Smooth muscle cell of the coronary artery (primary cell): ENCODE results near the gene PRR35. TPM values are rescaled to one million over a fixed set of nuclear protein-coding genes. Genes with fewer than 3 reads are reported as not detected.

ENCODE experiments used
- total RNA-seq: library from RNA; depleted of rRNA; stranded (reverse); fragments of >200 nt; gene quantifications from 2 replicates; pipeline ENCODE4 v1.2.3, GENCODE V29; 2014; ENCODE audit warnings: low replicate concordance

PRR35 gene
- under 0.01 TPM in 1 of 2 replicates, not detected in the other for total RNA-seq

DNA sequence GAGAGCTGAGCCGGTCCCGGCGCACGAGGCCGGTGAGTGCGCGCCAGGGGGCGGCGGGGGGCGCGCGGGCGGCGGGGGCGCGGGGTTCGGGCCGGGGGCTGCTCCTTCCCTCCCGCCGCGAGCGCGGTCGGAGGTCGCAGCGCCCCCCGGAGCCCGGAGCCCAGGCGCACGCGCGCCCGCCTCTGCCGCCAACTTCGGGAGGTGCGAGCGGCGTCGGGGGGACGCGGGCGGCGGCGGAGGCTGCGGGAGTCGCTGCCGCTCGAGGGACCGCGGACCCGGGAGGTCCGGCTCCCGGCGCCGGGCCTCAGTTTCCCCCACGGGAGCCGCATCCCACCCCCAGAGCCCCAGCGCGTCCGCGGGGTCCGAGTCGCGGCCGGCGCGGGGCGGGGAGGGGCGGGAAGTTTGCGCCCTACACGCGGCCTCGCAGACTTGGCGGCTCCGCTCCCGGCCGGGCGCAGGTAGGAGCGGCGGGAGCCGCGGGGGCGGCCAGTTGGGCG, at the start of gene PRR35:
TSS of gene PRR35 (plus strand) at position 191 of the 497 bp plus-strand sequence. CDS start 2,901 bp downstream, outside the sequence.

DNA sequence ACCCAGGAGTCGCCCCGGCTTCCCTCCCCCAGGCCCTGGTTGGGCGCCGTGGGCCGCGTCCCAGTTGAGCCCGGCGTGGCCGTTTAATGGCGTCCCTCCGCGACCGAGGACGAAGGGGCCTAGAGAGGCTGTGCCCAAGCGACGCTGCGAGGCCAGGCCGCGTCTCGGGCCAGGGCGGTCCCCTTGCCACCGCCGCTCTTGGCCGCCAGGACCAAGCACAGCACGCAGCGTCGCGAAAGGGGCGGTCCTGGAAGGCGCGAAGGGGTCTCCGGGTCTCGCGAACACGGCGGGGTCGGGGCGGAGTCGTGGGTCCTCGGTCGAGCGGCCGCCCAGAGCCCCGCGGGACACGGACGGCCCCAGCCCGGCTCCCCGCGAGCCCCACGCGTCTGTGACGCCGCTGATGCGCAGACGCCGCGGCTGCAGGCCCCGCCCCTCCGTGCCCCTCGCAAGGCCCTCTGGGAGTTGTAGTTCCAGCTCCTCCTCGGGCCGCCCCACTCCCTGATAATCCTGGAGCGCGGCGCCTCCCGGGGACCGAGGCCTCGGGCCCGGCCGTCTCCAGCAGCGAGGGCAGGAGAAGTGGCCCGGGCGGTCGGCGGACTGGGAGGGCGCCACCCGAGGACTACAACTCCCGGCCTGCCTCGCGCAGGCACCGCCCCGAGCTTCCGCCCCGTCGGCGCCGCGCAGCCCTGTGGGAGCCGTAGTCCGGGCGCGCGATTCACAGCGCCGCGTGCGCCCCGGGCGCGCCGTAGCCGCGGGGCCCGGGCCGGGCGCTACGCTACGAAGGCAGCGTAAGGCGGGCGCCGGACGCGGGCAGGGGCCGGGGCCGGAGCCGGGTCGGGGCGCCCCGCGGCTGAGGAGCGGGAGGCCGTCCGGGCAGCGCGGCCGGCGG, 32.9 kb upstream of the PRR35 start, which contains the start of gene CAPN15:
TSS of gene CAPN15 (plus strand) at position 698 of the 889 bp plus-strand sequence. CDS start 19,127 bp downstream, outside the sequence.

DNA sequence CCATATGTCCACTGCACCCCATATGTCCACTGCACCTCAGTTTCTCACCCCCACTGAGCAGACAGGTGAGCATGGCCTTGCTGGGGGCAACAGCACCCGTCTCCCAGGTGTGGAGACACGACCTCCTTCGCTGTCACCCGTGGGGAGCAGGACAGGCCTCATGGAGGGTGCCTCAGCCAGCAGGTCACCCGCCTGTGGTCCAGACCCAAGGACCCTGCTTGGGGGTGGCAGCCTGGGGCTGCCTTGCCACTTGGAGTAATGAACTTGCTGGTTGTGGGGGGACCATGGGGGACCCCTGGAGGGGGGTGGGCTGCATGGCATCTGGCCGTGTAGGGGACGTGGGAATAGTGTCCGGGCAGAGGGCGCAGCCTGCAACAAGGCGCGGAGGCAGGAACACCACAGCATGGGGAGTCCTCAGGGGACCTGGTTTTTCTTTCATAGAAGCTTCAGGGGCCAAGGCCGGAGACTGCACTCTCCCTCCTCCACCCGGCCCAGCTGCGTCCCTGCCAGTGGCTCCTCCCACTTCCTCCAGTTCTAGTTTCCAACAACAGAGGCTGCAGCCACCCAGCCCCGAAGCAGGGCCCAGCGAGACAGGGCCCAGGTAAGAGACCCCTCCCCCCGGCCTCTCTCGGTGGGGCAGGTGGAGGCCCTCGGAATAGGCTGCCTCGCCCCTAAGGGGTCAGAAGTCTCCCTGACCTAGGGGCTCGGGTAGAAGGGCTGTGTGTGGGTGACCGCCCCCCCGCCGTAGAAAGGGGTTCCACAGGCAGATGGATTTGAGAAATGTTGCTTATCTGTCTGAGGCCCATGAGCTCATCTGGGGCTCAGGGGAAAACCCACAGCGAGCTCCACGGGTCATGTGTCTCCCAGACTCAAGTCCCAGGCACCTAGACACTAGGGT, 6.5 kb downstream of the PRR35 start, which contains the start of gene NHLRC4:
TSS of gene NHLRC4 (plus strand) at position 531 of the 898 bp plus-strand sequence. CDS start 1,043 bp downstream, outside the sequence.

DNA sequence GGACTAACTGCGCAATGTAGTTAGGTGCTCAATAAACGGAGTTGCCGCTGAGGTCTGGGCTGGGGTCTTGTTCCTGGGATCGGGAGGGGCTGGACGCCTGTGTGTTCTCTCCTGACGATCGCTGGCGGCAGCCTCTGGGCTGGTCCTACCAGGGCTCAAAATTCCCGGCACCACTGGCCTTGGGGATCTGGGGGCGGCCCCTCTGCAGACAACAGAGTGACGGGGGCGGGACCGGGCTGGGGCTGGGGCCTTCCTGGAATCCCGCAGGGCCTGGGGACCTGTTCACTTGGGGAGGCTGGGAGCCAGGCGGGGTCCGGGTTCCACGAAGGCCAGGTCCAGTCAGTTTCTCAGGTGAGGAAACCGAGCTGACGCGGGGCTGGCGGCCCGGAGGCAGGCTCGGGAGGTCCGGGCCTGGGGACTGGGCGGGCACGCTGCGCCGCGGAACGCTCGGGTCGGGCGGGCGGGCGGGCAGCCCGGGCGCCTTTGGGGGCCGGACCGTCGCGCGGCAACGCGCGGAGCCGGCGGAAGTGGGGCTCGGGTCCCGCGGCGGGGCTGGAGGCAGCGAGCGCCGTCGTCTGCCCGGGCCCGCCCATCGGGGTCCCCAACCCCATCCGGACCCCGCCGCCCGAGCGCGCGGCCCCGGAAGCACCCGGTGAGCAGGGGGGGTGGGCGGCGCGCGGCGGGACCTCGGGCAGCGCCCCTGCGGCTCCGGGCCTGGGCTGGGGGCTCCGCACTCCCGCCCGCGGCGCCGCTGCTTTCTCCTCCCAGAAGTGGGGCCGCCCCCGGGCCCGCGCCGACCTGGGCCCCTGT, 9.5 kb downstream of the PRR35 start, which contains the start of gene PIGQ:
TSS of gene PIGQ (plus strand) at position 524 of the 810 bp plus-strand sequence. CDS start 4,107 bp downstream, outside the sequence.

DNA sequence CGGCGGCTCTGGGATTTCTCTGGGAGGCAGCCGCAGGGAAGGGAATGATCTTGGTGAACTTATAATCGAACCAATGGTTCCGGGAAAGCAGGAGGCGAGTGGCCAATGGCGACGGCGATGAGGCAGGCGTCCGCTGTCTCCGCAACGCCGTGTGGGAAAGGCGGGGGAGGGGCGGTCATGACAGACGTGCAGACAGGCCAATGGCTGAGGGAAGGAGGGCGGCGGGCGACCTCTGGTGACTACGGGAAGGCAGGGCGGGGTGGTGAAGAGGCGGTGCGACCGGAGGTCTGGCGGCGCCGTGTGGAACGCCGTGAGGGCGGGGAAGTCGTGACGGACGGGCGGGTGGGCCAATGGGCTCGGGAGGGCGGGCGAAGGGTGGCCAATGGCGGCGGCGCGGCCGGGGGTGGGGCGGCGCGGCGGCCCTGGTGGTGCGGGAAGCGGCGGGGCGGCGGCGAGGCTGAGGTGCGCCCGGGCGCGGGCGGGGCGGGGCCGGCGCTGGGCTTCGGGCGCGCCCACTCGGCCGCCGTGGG, 29.5 kb downstream of the PRR35 start, which contains the start of gene RAB40C:
TSS of gene RAB40C (plus strand) at position 409 of the 530 bp plus-strand sequence. CDS start 226 bp downstream, outside the sequence.

Other genes starting within 250 kb of the PRR35 start
- 17.8 and 17.9 TPM in 2 replicates for gene AXIN1, start 207.7 kb upstream of the PRR35 start, total RNA-seq
- 36.4 and 93.1 TPM in 2 replicates for gene MRPL28, start 189.9 kb upstream of the PRR35 start, total RNA-seq
- gene PGAP6, start 178.4 kb upstream of the PRR35 start, total RNA-seq: 85.1 and 108 TPM in 2 replicates
- 76.3 and 99.0 TPM in 2 replicates for gene NME4, start 163.2 kb upstream of the PRR35 start, total RNA-seq
- gene DECR2, start 158.5 kb upstream of the PRR35 start, total RNA-seq: 6.6 and 12.5 TPM in 2 replicates
- 12.7 and 21.5 TPM in 2 replicates for gene RAB11FIP3, start 134.7 kb upstream of the PRR35 start, total RNA-seq
- 12.8 and 17.1 TPM in 2 replicates for gene CAPN15, start 32.7 kb upstream of the PRR35 start, total RNA-seq
- gene NHLRC4, start 6.6 kb downstream of the PRR35 start, total RNA-seq: 0.35 and 1.4 TPM in 2 replicates
- gene PIGQ, start 9.6 kb downstream of the PRR35 start, total RNA-seq: 18.5 and 19.5 TPM in 2 replicates
- 8.6 and 9.8 TPM in 2 replicates for gene RAB40C, start 29.7 kb downstream of the PRR35 start, total RNA-seq
- 0.08 and 0.12 TPM in 2 replicates for gene WFIKKN1, start 70.6 kb downstream of the PRR35 start, total RNA-seq
- 81.6 and 89.4 TPM in 2 replicates for gene METTL26, start 75.9 kb downstream of the PRR35 start, total RNA-seq
- gene MCRIP2, start 81.4 kb downstream of the PRR35 start, total RNA-seq: 7.8 and 22.2 TPM in 2 replicates
- gene WDR90, start 89.0 kb downstream of the PRR35 start, total RNA-seq: 7.2 and 9.8 TPM in 2 replicates
- 26.1 and 33.7 TPM in 2 replicates for gene RHOT2, start 107.7 kb downstream of the PRR35 start, total RNA-seq
- 0.98 and 6.6 TPM in 2 replicates for gene RHBDL1, start 115.3 kb downstream of the PRR35 start, total RNA-seq
- 152 and 251 TPM in 2 replicates for gene STUB1, start 120.0 kb downstream of the PRR35 start, total RNA-seq
- 21.8 and 28.3 TPM in 2 replicates for gene JMJD8, start 123.9 kb downstream of the PRR35 start, total RNA-seq
- 3.1 and 4.9 TPM in 2 replicates for gene WDR24, start 130.0 kb downstream of the PRR35 start, total RNA-seq
- gene FBXL16, start 145.4 kb downstream of the PRR35 start, total RNA-seq: 0.08 TPM in 1 of 2 replicates, not detected in the other
- 95.8 and 102 TPM in 2 replicates for gene METRN, start 154.7 kb downstream of the PRR35 start, total RNA-seq
- gene ANTKMT, start 160.8 kb downstream of the PRR35 start, total RNA-seq: 8.0 and 27.7 TPM in 2 replicates
- gene CCDC78, start 166.0 kb downstream of the PRR35 start, total RNA-seq: 0.82 and 0.98 TPM in 2 replicates
- 11.2 and 15.9 TPM in 2 replicates for gene HAGHL, start 166.7 kb downstream of the PRR35 start, total RNA-seq
- gene CIAO3, start 180.6 kb downstream of the PRR35 start, total RNA-seq: 24.4 and 28.9 TPM in 2 replicates
- gene MSLN, start 200.3 kb downstream of the PRR35 start, total RNA-seq: not detected in 2 replicates
- gene RPUSD1, start 228.0 kb downstream of the PRR35 start, total RNA-seq: 10.1 and 16.2 TPM in 2 replicates
- 2.8 and 5.6 TPM in 2 replicates for gene CHTF18, start 228.2 kb downstream of the PRR35 start, total RNA-seq
- not detected in 2 replicates for gene GNG13, start 240.3 kb downstream of the PRR35 start, total RNA-seq